Trophoblast cell (in vitro differentiated cells and primary cell): ENCODE measurements around the gene PDE10A.

Source experiments
- DNase-seq, 2 donors: peaks; one replicate each; pipeline ENCODE4 v3.0.0-alpha.2; 2016
- H2AFZ ChIP-seq: 2 replicates; pipeline ENCODE4 v1.6.1; 2013; ENCODE audit warnings: low read length, moderate library complexity, mild to moderate bottlenecking; ENCODE audit not compliant: insufficient read depth, poor library complexity
- H2AK5ac ChIP-seq: 2 replicates; pipeline ENCODE4 v1.6.1; 2013; ENCODE audit warnings: mild to moderate bottlenecking, low read length
- H2BK120ac ChIP-seq: 2 replicates; pipeline ENCODE4 v1.6.1; 2013; ENCODE audit warnings: low read length, mild to moderate bottlenecking, moderate library complexity; ENCODE audit not compliant: insufficient read depth, poor library complexity
- H2BK12ac ChIP-seq: 2 replicates; pipeline ENCODE4 v1.6.1; 2013; ENCODE audit warnings: mild to moderate bottlenecking, low read length, moderate library complexity
- H2BK5ac ChIP-seq: 2 replicates; pipeline ENCODE4 v1.6.1; 2013; ENCODE audit warnings: low read length, low read depth, moderate library complexity, mild to moderate bottlenecking; ENCODE audit not compliant: poor library complexity
- H3K14ac ChIP-seq: 2 replicates; pipeline ENCODE4 v1.6.1; 2013; ENCODE audit warnings: mild to moderate bottlenecking, low read length
- H3K18ac ChIP-seq: 2 replicates; pipeline ENCODE4 v1.6.1; 2013; ENCODE audit warnings: mild to moderate bottlenecking, low read length
- H3K23ac ChIP-seq: 2 replicates; pipeline ENCODE4 v1.6.1; 2013; ENCODE audit warnings: low read length
- H3K27ac ChIP-seq: 2 replicates; pipeline ENCODE4 v1.5.1; 2013; ENCODE audit warnings: low read depth, mild to moderate bottlenecking, inconsistent platforms, low read length, moderate library complexity
- H3K27me3 ChIP-seq: 2 replicates; pipeline ENCODE4 v1.6.1; 2013; ENCODE audit warnings: inconsistent platforms, mild to moderate bottlenecking, low read length, moderate library complexity; ENCODE audit not compliant: insufficient read depth
- H3K36me3 ChIP-seq, 2 experiments: 1 replicate in 1 of 2; 2 replicates in 1 of 2; pipeline ENCODE4 v1.6.1; 2013; ENCODE audit warnings: low read length in 2 of 2, mild to moderate bottlenecking in 2 of 2, moderate library complexity in 1 of 2; ENCODE audit not compliant: insufficient read depth in 2 of 2, control insufficient read depth in 1 of 2
- H3K4ac ChIP-seq: 2 replicates; pipeline ENCODE4 v1.6.1; 2013; ENCODE audit warnings: low read depth, mild to moderate bottlenecking, low read length, moderate library complexity
- H3K4me1 ChIP-seq, 2 experiments: 1 replicate in 1 of 2; 2 replicates in 1 of 2; pipeline ENCODE4 v1.6.1; 2013; ENCODE audit warnings: low read length in 2 of 2, mild to moderate bottlenecking in 2 of 2, moderate library complexity in 1 of 2; ENCODE audit not compliant: insufficient read depth in 2 of 2, control insufficient read depth in 1 of 2
- H3K4me2 ChIP-seq: 2 replicates; pipeline ENCODE4 v1.6.1; 2013; ENCODE audit warnings: inconsistent platforms, mild to moderate bottlenecking, low read length, moderate library complexity
- H3K4me3 ChIP-seq: 2 replicates; pipeline ENCODE4 v1.5.1; 2013; ENCODE audit warnings: mild to moderate bottlenecking, low read depth, low read length, inconsistent platforms
- H3K79me1 ChIP-seq: one replicate; pipeline ENCODE4 v1.6.1; 2013; ENCODE audit warnings: low read length
- H3K79me2 ChIP-seq: 2 replicates; pipeline ENCODE4 v1.6.1; 2013; ENCODE audit warnings: low read length, mild to moderate bottlenecking; ENCODE audit not compliant: control insufficient read depth, insufficient read depth, poor library complexity
- H3K9ac ChIP-seq: 2 replicates; pipeline ENCODE4 v1.6.1; 2013; ENCODE audit warnings: mild to moderate bottlenecking, low read length
- H3K9me3 ChIP-seq: 2 replicates; pipeline ENCODE4 v1.6.1; 2013; ENCODE audit warnings: low read depth, mild to moderate bottlenecking, control low read depth, inconsistent platforms, low read length; ENCODE audit not compliant: insufficient read depth
- H4K12ac ChIP-seq: 2 replicates; pipeline ENCODE4 v1.6.1; 2013; ENCODE audit warnings: low read depth, mild to moderate bottlenecking, low read length, moderate library complexity
- H4K8ac ChIP-seq: 2 replicates; pipeline ENCODE4 v1.6.1; 2013; ENCODE audit warnings: low read depth, mild to moderate bottlenecking, low read length, moderate library complexity
- H4K91ac ChIP-seq: one replicate; pipeline ENCODE4 v1.6.1; 2013; ENCODE audit warnings: low read depth, mild to moderate bottlenecking, low read length, moderate library complexity
- WGBS: extraction: QIAGEN DNeasy Blood & Tissue Kit; methylation state at CpG from one replicate; pipeline ENCODE4 v1.1.7; 2013; ENCODE audit warnings: missing lambda C conversion rate; ENCODE audit not compliant: insufficient read length, insufficient coverage; ENCODE audit errors: extremely low coverage; 5-methylcytosine and 5-hydroxymethylcytosine counted together

PDE10A gene

DNA sequence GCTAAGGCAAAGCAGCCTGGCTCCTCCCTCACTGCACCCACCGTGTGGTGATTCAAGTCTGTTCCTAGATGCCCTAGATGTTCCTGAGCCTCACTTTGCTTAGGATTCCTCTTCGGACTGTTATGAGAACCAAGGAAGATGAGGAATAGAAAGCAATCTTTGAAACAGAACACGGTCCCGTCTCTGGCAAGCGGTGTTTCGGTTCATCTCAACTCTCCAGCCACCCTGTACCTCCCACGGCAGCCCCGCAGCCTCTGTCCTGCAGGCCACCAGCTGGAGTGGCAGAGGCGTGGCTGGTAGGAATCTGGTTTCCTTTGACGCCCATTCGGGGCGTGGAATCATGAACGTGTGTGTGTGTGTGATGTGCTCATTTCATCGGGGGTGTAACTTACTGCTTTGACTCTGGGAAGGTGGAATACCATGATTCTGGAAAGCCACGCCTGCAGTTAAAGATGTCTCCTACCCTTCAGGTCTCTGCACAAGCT is 21.3 kb downstream of the PDE10A start:
- Histone ChIP-seq H3K27me3 (no peaks in the 10 kb centered on the region), H3K14ac (no peak overlapping the region), H3K9me3 (peaks cover 2% of the 10 kb centered on the region), H3K79me1 (peaks cover 3% of the 10 kb centered on the region), H2BK5ac (no peak overlapping the region), H3K4me1 (peaks cover 7% of the 10 kb centered on the region in 2 experiments), H4K91ac (no peak overlapping the region), H2BK120ac (no peak overlapping the region), H3K4me2 (no peak overlapping the region), H2AFZ (no peak overlapping the region), H3K18ac (no peak overlapping the region), H3K4ac (no peak overlapping the region), H3K36me3 (no peaks in the 10 kb centered on the region), H3K9ac (no peak overlapping the region), H3K4me3 (no peak overlapping the region), H4K8ac (no peak overlapping the region), H3K23ac (no peak overlapping the region), H2AK5ac (no peak overlapping the region), H3K79me2 (no peaks in the 10 kb centered on the region), H2BK12ac (no peak overlapping the region), H4K12ac (no peak overlapping the region), H3K27ac (no peak overlapping the region)
- peak; percentile 31 to 59 for DNase-seq
- WGBS: no CpG with 5 or more reads among the region's 15 CpGs

DNA sequence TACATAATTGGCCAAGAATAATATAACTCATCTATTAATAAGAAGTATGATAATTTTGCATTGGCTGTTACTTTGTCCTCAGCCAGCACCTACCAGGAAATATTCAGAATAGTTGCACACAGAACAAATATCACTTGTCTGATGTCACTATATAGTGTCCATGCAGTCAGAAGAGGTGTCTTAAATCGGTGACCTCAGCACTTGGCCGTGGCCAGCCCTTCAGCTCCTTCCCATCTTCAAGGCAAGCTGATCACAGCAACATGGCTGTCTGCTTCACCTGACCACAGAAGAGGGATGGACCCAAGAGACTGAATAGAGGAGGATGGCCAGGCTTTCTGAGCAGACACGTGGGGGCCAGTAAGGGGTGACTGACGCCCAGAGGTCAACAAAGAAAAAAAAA is 22.2 kb downstream of the PDE10A start:
- H3K27me3 ChIP-seq: no peaks in the 10 kb centered on the region
- no peak overlapping the region for H3K23ac ChIP-seq
- no peak overlapping the region for H2AFZ ChIP-seq
- H2AK5ac ChIP-seq: no peak overlapping the region
- H2BK12ac ChIP-seq: no peak overlapping the region
- peak overlapping the region; percentile 40 for H3K4ac ChIP-seq
- H3K4me3 ChIP-seq: no peak overlapping the region
- peaks cover 11% of the 10 kb centered on the region in 2 experiments for H3K4me1 ChIP-seq
- H3K9me3 ChIP-seq: peaks cover 2% of the 10 kb centered on the region
- no CpG with 5 or more reads among the region's 4 CpGs for WGBS
- no peak overlapping the region for H3K14ac ChIP-seq
- no peak overlapping the region for H3K27ac ChIP-seq
- peak in 1 of 2 donors; percentile 65 for DNase-seq
- H3K79me1 ChIP-seq: peaks cover 6% of the 10 kb centered on the region
- no peak overlapping the region for H3K9ac ChIP-seq
- H4K91ac ChIP-seq: no peak overlapping the region
- H3K79me2 ChIP-seq: no peaks in the 10 kb centered on the region
- no peak overlapping the region for H3K4me2 ChIP-seq
- H4K12ac ChIP-seq: no peak overlapping the region
- no peaks in the 10 kb centered on the region for H3K36me3 ChIP-seq
- no peak overlapping the region for H3K18ac ChIP-seq
- no peak overlapping the region for H2BK5ac ChIP-seq
- no peak overlapping the region for H4K8ac ChIP-seq
- H2BK120ac ChIP-seq: no peak overlapping the region

DNA sequence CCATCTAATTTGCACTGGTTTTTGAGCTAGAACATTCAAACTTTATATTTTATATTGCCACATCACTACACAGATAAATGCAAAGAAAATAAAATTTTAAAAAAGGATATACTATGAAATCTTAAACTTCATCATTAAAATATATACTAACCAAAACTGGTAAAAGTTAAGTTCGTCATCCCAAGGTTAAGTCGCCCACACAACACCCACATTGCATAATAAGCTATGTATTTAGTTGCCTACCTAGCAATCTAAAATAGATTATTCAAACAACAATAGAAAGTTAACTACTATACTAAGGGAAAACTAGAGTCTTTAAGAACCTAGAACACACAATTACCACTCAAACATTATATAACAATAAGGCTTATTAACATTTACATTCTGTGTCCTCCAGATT is 24.5 kb downstream of the PDE10A start:
- Histone ChIP-seq H2AFZ (no peak overlapping the region), H2BK120ac (no peak overlapping the region), H2BK5ac (no peak overlapping the region), H3K36me3 (no peaks in the 10 kb centered on the region), H4K8ac (no peak overlapping the region), H3K14ac (no peak overlapping the region), H2AK5ac (no peak overlapping the region), H3K4ac (no peak overlapping the region), H3K18ac (no peak overlapping the region), H3K79me1 (peaks cover 12% of the 10 kb centered on the region), H2BK12ac (no peak overlapping the region), H3K9me3 (peaks cover 2% of the 10 kb centered on the region), H3K4me1 (peaks cover 20% of the 10 kb centered on the region in 2 experiments), H3K4me3 (no peak overlapping the region), H3K9ac (no peak overlapping the region), H4K12ac (no peak overlapping the region), H4K91ac (no peak overlapping the region), H3K27me3 (no peaks in the 10 kb centered on the region), H3K27ac (no peak overlapping the region), H3K79me2 (peaks cover 1% of the 10 kb centered on the region), H3K4me2 (no peak overlapping the region), H3K23ac (no peak overlapping the region)
- no peak for DNase-seq
- WGBS: no CpG with 5 or more reads among the region's 2 CpGs

DNA sequence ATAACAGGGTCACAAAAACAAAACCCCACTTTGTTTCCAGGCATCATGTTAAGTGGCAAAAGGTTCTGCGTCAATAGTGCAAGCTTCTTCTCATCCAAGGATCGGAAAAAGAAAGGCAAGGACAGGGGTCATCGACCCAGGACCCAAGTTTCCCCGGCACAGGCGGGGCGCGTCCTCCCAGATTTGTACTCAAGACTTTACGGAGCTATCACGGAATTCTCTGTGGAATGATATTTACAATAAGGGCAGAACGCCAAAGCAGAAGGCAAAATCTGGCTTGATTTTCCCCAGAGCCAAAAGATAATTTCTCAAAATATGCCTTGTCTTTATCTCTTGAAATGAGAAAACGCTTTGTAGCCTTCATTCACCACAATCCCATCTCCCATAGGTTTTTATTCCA is 25.5 kb downstream of the PDE10A start:
- no peak overlapping the region for H2AK5ac ChIP-seq
- no peak overlapping the region for H4K8ac ChIP-seq
- no peak overlapping the region for H3K14ac ChIP-seq
- H3K4me1 ChIP-seq: peaks cover 22 to 23% of the 10 kb centered on the region in 2 experiments
- H4K91ac ChIP-seq: peak overlapping the region; percentile 55
- peak in 1 of 2 donors; percentile 65 for DNase-seq
- H3K79me2 ChIP-seq: peaks cover 1% of the 10 kb centered on the region
- H3K79me1 ChIP-seq: peaks cover 14% of the 10 kb centered on the region
- H2BK5ac ChIP-seq: no peak overlapping the region
- H2BK12ac ChIP-seq: no peak overlapping the region
- H3K36me3 ChIP-seq: no peaks in the 10 kb centered on the region
- no peaks in the 10 kb centered on the region for H3K27me3 ChIP-seq
- H3K27ac ChIP-seq: peak overlapping the region; percentile 13
- H3K9me3 ChIP-seq: peaks cover 2% of the 10 kb centered on the region
- H4K12ac ChIP-seq: no peak overlapping the region
- H3K23ac ChIP-seq: no peak overlapping the region
- no CpG with 5 or more reads among the region's 11 CpGs for WGBS
- no peak overlapping the region for H3K4me2 ChIP-seq
- H2AFZ ChIP-seq: peak overlapping the region; percentile 59
- no peak overlapping the region for H2BK120ac ChIP-seq
- H3K9ac ChIP-seq: no peak overlapping the region
- H3K4ac ChIP-seq: no peak overlapping the region
- no peak overlapping the region for H3K18ac ChIP-seq
- H3K4me3 ChIP-seq: no peak overlapping the region
